GM12892 (cell line): ENCODE data around the gene OVOL1.

Experiments
- POLR2A ChIP-seq: IDR thresholded peaks from 2 replicates; pipeline ENCODE4 v1.6.1; 2011; ENCODE audit warnings: low read depth, low read length, control low read depth
- POLR2AphosphoS5 ChIP-seq: IDR thresholded peaks from 2 replicates; pipeline ENCODE4 v1.6.1; 2011; ENCODE audit warnings: low read depth, low read length, control low read depth

GRCh38 chr11:65803797-65804492 lies 17.1 kb downstream of the OVOL1 start:
- TF ChIP-seq POLR2AphosphoS5: no peak
- no peak for TF ChIP-seq POLR2A
